Panc1 (cell line): ENCODE data around the gene MEGF8. TPM values are rescaled to one million over a fixed set of nuclear protein-coding genes. Genes with fewer than 3 reads are reported as not detected.

Experiments used
- ATAC-seq: fragments of 200-7000 bp; cut with Tn5 transposase; 2 replicates; pipeline ENCODE4 v1.9.1; 2020; ENCODE audit warnings: mild to moderate bottlenecking, moderate library complexity
- BruUV-seq: library from RNA; stranded (reverse); fragments of 400-500 nt; replicated peaks from 2 replicates; lab custom pipeline; 2021; lab: Mats Ljungman, UMichigan
- CTCF ChIA-PET: fragments of 300-600 bp; sonication (Branson Sonifier 250); formaldehyde crosslinking; loops from one replicate; lab custom pipeline; 2022; ENCODE audit warnings: antibody characterized with exemption; lab: Charles Lee
- POLR2A ChIA-PET: fragments of 300-600 bp; sonication (Branson Sonifier 250); formaldehyde crosslinking; loops from one replicate; lab custom pipeline; 2022; ENCODE audit warnings: antibody characterized with exemption; lab: Charles Lee
- DNase-seq: peaks from one replicate; pipeline ENCODE4 v3.0.0-alpha.2; 2010; ENCODE audit warnings: low read depth, low spot score
- H3K27ac ChIP-seq: 2 replicates; pipeline ENCODE4 v1.5.1; 2011; ENCODE audit warnings: mild to moderate bottlenecking, low read length, inconsistent platforms
- H3K27me3 ChIP-seq: fragments of 200-500 bp; sonication (Bioruptor generic); 2 replicates; pipeline ENCODE4 v1.6.0; 2014; ENCODE audit warnings: low read length, inconsistent platforms; ENCODE audit not compliant: control insufficient read depth, insufficient read depth
- H3K36me3 ChIP-seq: fragments of 200-500 bp; sonication (Bioruptor generic); 2 replicates; pipeline ENCODE4 v1.5.1; 2014; ENCODE audit warnings: inconsistent platforms, mild to moderate bottlenecking, low read length, moderate library complexity; ENCODE audit not compliant: control insufficient read depth, insufficient read depth
- H3K4me1 ChIP-seq: 2 replicates; pipeline ENCODE4 v1.5.1; 2011; ENCODE audit warnings: inconsistent platforms, mild to moderate bottlenecking, low read length, moderate library complexity; ENCODE audit not compliant: control insufficient read depth, insufficient read depth
- H3K4me3 ChIP-seq, 2 experiments: 2 replicates each; pipeline ENCODE4 v1.5.1; 2011 to 2012; ENCODE audit warnings: low read depth in 2 of 2, low read length in 2 of 2, mild to moderate bottlenecking in 2 of 2, inconsistent platforms in 1 of 2, moderate library complexity in 1 of 2
- H3K9me3 ChIP-seq: fragments of 200-500 bp; sonication (Bioruptor generic); 2 replicates; pipeline ENCODE4 v1.5.1; 2014; ENCODE audit warnings: low read depth, mild to moderate bottlenecking, inconsistent platforms, low read length, moderate library complexity; ENCODE audit not compliant: control insufficient read depth, insufficient read depth
- CTCF ChIP-seq: fragments of 450-650 bp; IDR thresholded peaks from 2 replicates; pipeline ENCODE4 v1.5.1; 2017; ENCODE audit warnings: mild to moderate bottlenecking
- POLR2AphosphoS5 ChIP-seq: IDR thresholded peaks from 2 replicates; pipeline ENCODE4 v1.6.1; 2012; ENCODE audit warnings: mild to moderate bottlenecking, low read depth, low read length, moderate library complexity
- REST ChIP-seq, 2 experiments: IDR thresholded peaks; 2 replicates each; pipeline ENCODE4 v1.6.1; 2011 to 2012; ENCODE audit warnings: low read depth in 2 of 2, control low read depth in 1 of 2, low read length in 1 of 2, mild to moderate bottlenecking in 1 of 2, moderate library complexity in 1 of 2; ENCODE audit not compliant: insufficient read depth in 1 of 2
- SIN3A ChIP-seq: IDR thresholded peaks from 2 replicates; pipeline ENCODE4 v1.6.1; 2012; ENCODE audit warnings: low read depth, mild to moderate bottlenecking, low read length, moderate library complexity, borderline replicate concordance; ENCODE audit not compliant: insufficient read depth
- TCF7L2 ChIP-seq: IDR thresholded peaks from 2 replicates; pipeline ENCODE4 v1.6.1; 2011; ENCODE audit warnings: mild to moderate bottlenecking, low read depth, low read length, inconsistent platforms
- in situ Hi-C: cut with HindIII; loops from 2 replicates; pipeline ENCODE4 v1.10.0; 2016; ENCODE audit warnings: low sequenced_read_pairs, low pct_unique_long_range_greater_than_20kb
- intact Hi-C: fragments of 100-400 bp; cut with micrococcal nuclease; formaldehyde crosslinking; loops from one replicate; pipeline ENCODE4 v1.10.0; 2022; ENCODE audit not compliant: unreplicated experiment
- total RNA-seq: library from RNA; stranded (reverse); gene quantifications from one replicate; pipeline ENCODE4 v1.2.1, GENCODE V29; 2021; ENCODE audit not compliant: unreplicated experiment

MEGF8 gene
- total RNA-seq, 1 experiment from 2014 or later = 14.2 TPM

GRCh38 chr19:42282819-42283187 lies 42.6 kb upstream of the MEGF8 start:
- DNase-seq = no peak
- H3K36me3 ChIP-seq = no peaks in the 10 kb centered on the region; the same call in 1 of the 2 replicates
- no TSS peak for BruUV-seq
- H3K27ac ChIP-seq = peak overlapping the region; percentile 92
- peak overlapping the region; percentile 45 to 56; a peak in 3 of 4 replicates for H3K4me3 ChIP-seq
- ATAC-seq = peak; percentile 1; the same call in 1 of the 2 replicates
- H3K27me3 ChIP-seq = no peaks in the 10 kb centered on the region
- CTCF ChIA-PET = no interaction called here
- in situ Hi-C loops = no loop called here
- peaks cover 48% of the 10 kb centered on the region for H3K4me1 ChIP-seq
- POLR2A ChIA-PET = interaction anchor here (0.7 kb wide), 1 partner anchor 1759 kb away, joined by 3 read pairs; no protein-coding TSS in a partner anchor
- H3K9me3 ChIP-seq = no peaks in the 10 kb centered on the region
- intact Hi-C loops = loop anchor here (5.0 kb wide), 1 partner anchor 36 kb away; no protein-coding TSS in a partner anchor
- TF ChIP-seq TCF7L2 (no peak), REST (IDR thresholded peaks at IDR 0.05; ENCODE audit: insufficient read depth in 1 of 2, low read depth in 2 of 2, low read length in 1 of 2) (no peak), SIN3A (no peak), CTCF (no peak), POLR2AphosphoS5 (no peak)

- in situ Hi-C loops = no loop called here
- H3K9me3 ChIP-seq = no peaks in the 10 kb centered on the region
- DNase-seq (no peak), ATAC-seq (peak; percentile 62)
- H3K4me3 ChIP-seq = peak overlapping the region; percentile 45 to 56
- peaks cover 42% of the 10 kb centered on the region for H3K4me1 ChIP-seq
- no peaks in the 10 kb centered on the region for H3K27me3 ChIP-seq
- no TSS peak for BruUV-seq
- CTCF ChIA-PET = no interaction called here
- intact Hi-C loops = loop anchor here (5.0 kb wide), 1 partner anchor 36 kb away; no protein-coding TSS in a partner anchor
- no peaks in the 10 kb centered on the region; the same call in 1 of the 2 replicates for H3K36me3 ChIP-seq
- TF ChIP-seq REST (IDR thresholded peaks at IDR 0.05; ENCODE audit: insufficient read depth in 1 of 2, low read depth in 2 of 2, low read length in 1 of 2) (no peak), CTCF (no peak), POLR2AphosphoS5 (no peak; the same call in 1 of the 2 replicates), SIN3A (no peak), TCF7L2 (no peak)
- POLR2A ChIA-PET = no interaction called here
- H3K27ac ChIP-seq = peak overlapping the region; percentile 67
These were observed 42.0 kb upstream of the MEGF8 start for GRCh38 chr19:42283188-42284065.
